Measurements from ENCODE around the gene BTBD17.

GRCh38 chr17:74383141-74383540 is 21.5 kb upstream of the BTBD17 start:
- TF ChIP-seq CTCF (IDR thresholded peaks at IDR 0.05) (no peak), POLR2A (IDR thresholded peaks at IDR 0.05) (no peak), EP300 (IDR thresholded peaks at IDR 0.05) (no peak)
